NCI-H226 (cell line): Measurements from ENCODE around the gene ACE.

Experiments
- DNase-seq: peaks from one replicate; pipeline ENCODE4 v3.0.0-alpha.2; 2015

The ACE gene

DNA sequence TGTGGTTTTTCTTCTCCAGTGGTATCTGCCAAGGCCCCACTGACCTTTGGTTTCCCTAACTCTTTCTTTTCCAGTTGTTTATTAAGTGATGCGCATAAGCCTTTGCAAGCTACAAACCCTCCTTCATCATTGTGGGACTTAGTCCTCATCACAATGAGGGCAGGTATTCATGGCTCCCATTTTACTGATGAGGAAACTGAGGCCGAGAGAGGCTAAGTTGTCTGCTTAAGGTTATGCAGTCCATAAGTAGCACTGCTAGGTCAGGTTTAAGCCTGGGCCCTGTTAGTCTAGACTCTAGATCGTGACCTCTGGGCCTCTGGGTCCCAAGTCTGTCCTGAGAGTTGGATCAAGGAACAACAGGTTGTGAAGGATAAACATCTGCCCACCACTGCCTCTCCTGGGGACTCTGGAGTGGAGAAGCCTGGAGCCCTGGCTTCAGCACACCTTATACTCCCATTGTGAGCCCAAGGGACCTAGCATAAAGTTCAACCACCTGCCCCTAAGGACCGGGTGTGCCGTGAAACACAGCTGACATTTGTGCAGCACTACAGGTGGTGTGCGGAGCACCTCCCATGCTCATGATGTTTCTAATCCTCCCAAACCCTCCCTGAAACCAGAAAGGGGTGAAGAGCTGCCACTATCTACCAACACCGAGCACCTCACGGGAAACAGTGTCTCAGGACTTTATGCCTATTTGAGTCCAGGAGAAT lies 41.1 kb downstream of the ACE start:
- DNase-seq = no peak

DNA sequence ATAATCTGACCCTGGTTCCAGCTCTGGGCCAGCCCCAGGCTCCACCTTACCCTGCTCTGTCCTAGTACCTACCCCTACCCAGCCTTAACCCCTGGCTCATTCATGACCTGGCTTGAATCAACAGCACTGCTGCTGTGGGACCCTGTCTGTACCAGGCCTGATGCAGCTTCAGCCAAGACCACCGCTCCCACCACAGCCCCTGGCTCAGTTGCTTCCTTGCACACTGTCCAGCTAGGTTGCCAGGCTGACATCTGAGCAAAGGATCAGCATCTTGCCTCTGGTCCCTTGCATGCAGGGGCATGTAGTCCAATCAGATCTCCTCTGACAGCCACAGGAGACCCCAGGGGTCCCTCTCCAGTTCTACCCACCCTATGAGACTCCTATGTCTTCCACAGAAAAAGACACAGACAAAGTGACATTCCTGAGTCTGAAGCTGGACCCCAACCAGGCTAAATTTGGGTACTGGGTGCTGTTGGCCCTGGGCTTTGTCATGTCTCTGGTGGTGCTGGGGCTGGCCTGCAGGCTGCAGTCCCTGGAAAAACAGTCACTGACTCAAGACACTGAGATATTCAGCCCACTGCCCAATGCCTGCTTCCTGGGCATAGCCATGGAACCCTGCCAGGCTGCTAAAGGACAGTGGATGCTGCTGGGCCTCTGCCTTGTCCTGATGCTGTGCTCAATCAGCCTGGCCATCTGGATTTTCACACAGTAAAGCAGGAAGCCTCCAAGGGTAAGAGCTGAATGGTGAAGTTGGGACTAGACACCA lies 42.4 kb downstream of the ACE start:
- no peak for DNase-seq

DNA sequence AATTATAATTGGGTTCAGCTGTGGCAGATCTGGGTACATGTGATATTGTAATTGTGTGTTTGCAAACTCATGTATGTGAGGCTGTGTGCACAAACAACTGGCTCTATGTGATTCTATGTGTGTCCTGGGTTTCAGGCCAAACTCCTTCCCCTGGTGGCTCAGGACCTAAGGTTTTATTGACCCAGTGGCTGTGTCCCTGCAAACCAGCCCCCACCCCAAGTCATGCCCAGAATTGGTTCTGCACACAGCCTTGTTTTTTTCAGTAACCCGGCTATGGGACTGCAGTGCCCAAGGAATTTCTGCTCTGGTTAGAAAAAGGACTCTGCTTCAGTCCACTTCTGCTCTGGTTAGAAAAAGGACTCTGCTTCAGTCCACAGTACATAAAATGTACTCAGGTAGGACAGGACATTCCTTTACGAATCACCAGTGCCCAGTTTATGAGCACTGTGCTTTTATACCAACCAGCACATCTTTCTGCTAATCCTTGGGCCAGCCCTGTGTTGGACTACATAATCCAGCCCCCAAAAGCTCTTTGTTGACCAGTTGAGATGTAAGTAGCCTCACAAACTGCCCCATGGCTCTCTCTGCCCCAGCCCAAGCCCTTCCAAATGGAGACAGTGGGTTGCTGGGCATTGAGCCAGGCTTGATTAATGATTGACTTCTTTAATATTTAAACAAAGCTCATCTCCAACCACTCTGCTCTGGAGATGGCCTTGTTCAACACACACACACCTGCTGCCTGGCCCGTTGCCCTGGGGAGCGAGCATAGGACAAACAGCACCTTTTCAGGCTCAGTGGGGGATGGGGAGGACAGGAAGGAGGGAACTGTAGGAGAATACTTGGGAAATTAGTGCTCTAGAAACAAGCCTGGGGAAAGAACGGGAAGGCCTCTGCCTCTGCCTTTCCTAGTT lies 43.4 kb downstream of the ACE start:
- no peak for DNase-seq

DNA sequence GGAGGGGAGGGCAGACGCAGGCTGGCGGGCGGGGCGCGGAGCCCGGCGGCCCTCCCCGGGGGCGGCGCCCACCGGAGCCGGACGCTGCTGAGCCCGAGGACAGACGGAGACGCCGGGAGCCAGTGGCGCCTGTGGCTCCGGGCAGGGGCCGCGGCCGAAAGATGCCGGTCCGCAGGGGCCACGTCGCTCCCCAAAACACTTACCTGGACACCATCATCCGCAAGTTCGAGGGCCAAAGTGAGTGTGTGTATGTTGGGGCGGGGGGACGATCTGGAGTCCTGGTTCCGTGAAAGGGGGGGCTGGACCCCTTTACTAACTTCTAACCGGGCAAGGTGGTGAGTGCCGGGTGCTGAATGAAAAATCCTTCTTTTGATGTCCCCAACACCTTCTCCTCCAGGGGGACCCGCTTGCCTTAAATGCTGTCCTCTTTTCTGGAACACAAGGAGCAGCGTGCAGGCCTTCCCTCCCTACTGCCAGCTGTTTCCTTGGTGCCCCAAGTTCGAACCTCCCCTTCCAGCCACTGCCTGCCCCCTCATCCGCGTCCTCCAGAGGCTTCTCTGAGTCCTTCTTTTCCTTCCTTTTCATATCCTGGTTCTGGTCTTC lies 46.5 kb downstream of the ACE start, which contains the start of gene KCNH6:
Gene KCNH6 (plus strand): TSS at position 106 of the 603 bp plus-strand sequence. CDS start 56 bp downstream, at position 162.
- DNase-seq = no peak

DNA sequence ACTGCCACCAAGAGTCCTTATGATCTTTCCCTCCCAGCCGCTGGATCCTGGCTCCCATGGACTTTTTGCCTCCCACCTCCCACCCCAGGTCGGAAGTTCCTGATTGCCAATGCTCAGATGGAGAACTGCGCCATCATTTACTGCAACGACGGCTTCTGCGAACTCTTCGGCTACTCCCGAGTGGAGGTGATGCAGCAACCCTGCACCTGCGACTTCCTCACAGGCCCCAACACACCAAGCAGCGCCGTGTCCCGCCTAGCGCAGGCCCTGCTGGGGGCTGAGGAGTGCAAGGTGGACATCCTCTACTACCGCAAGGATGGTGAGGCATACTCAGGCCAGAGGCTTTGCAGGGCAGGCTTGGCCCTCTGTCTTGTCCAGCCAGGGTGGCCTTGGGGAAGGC lies 47.2 kb downstream of the ACE start:
- DNase-seq = no peak

DNA sequence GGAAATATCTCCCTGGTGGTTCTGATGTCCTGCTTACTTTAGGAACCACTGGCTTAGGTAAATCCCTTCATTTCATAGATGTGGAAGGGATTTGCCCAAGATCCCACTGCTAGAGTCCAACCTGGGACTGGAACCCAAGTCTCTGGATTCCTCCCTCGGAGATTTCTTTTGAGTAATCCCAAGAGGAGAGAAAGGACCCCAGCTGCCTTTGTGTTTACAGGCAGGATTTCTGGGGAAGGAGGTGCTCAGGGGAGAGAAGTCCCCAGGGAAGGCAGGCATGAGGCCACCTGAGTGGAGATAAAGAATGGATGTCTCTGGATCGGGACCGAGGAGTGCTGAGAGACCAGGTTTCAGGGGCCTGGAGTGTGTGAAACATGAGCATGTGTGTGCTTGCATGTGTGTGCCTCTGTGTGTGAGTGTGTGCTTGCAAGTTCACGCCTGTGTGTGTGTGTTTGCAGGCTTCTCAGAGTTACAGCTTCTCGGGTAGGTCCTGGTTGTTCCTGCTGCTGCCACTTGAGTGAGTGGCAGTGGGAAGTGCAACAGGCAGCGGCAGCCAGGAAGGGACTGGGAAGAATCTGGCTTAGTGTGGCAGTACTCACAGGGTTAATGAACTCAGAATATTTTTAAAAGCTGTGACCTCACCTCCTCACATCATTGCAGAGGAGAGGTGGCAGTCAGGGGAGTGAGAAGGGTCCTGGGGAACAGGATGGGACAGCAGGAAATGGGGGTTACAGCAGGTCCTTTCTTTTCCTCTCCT lies 48.5 kb downstream of the ACE start:
- no peak for DNase-seq

DNA sequence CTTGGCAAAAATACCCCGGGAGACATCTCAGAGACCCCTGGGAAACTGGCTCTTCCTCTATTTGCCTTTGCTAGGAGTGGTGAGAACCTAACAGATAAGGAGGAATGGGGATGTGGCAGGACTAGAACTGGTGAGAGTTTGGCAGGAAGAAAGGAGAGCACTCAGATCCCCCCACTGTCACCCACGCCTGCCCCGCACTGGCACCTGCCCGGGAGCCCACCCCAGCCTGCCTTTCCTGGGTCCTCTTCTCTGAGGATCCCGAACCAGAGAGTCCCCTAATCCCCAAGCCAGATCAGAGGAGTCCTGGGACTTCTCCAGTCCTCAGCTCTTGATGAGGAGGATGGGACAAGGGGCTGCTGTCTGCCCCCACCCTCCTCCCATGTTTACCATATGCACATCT lies 50.0 kb downstream of the ACE start:
- no peak for DNase-seq

DNA sequence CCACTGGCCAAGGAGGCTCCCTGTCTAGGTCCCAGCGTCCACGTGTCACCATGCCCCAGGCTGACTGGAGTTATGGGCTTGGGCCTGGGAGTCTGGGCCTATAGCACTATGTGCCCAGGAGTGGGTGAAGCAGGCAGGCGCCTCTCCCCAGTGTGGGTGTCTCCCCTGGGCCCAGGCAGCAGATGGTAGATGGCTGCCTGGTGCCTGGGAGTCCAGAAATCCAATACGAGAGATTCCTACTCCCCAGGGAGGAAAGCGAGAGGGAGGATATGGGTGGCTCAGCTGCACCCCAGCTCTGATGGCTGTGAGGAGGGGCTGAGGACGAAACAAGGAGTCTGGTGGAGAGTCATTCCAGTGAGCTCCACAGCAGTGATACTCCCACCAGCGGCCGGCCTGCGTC lies 51.3 kb downstream of the ACE start:
- no peak for DNase-seq

DNA sequence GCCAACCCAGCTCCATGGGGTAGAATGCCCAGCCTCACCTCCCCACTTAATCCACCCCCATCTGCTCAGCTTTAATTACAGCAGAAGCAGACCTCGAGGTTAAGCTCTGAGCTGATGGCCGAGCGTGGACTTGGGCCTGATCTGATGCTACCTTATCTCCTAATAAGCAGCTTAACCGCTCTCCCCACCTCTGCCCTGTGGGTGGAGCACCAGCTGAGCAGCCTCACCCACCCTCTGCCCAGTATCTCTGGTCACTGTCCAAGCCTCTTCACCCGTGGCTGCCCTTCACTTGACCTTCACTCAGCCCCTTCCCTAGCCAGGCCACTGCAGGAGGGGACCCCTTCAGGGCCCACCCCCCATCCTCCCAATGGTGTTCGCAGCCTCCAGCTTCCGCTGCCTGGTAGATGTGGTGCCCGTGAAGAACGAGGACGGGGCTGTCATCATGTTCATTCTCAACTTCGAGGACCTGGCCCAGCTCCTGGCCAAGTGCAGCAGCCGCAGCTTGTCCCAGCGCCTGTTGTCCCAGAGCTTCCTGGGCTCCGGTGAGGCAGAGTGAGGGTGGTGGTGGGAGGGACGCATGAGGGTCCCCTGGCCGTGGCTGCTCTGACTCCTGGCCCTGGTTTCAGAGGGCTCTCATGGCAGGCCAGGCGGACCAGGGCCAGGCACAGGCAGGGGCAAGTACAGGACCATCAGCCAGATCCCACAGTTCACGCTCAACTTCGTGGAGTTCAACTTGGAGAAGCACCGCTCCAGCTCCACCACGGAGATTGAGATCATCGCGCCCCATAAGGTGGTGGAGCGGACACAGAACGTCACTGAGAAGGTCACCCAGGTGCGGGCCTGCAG lies 53.1 kb downstream of the ACE start:
- no peak for DNase-seq

DNA sequence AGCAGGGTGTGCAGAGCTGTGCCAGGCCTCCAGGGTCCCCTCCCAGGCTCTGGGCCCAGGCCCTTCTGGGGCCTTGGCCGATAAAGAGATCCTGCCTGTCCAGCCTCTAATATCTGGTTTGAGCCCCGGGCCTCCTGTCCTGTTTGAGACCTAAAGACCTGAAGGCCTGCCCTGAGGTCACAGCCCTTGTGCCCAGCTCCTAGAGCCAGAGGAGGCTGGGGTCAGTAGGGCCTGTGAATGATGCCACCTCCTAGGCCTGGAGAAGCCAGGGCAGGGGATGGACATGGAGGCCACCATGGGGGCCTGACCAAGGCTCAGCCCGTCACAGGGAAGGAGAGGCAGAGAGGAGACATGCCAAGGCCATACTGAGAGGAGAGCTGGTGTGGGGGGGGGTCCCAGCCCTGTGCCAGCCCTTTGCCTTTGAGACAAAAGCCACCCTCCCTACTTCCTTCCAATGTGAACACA lies 53.7 kb downstream of the ACE start:
- no peak for DNase-seq

DNA sequence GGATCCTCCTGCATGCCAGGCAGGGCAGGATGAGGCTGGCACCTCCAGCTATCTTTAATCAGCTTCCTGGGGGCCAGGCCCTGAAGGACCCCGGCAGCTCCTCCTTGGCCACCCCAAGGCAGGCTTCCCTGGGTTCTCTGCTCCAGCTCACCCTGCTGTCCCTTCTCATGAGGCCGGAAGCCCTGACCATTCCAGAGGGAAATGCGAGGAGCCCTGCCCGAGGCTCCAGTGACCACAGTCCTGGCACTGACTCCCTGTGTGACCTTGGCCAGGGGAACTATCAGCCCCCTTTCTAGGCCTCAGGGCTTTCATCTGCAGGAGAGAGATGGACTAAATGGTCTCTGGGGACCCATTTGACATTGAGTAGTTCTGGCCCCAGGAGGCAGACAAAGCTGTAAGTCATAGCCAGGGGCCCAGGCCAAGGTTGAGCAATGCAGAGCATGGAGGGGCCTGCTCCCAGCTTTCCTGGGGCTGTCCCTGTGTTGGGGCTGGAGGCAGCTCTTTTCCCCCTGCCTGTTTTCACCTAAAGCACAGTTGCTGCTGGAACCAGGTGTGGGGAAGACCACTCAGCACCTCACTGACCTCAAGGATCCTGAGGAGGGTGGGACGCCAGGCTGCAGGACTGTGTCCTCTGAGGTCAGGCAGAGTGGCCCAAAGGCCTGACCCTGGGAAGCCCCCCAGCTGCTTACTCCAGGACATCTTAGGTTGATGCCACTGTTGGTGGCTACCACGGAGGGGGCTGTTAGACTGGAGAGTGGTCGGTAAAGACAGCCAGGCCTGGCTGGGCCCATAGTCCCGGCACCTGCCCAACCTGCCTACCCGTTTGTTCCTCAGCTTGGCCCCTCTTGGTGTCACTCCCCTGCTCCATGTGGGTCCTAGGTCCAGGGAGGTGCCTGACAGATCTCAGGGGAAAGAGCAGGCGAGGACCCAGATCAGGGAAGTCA lies 54.4 kb downstream of the ACE start:
- no peak for DNase-seq

DNA sequence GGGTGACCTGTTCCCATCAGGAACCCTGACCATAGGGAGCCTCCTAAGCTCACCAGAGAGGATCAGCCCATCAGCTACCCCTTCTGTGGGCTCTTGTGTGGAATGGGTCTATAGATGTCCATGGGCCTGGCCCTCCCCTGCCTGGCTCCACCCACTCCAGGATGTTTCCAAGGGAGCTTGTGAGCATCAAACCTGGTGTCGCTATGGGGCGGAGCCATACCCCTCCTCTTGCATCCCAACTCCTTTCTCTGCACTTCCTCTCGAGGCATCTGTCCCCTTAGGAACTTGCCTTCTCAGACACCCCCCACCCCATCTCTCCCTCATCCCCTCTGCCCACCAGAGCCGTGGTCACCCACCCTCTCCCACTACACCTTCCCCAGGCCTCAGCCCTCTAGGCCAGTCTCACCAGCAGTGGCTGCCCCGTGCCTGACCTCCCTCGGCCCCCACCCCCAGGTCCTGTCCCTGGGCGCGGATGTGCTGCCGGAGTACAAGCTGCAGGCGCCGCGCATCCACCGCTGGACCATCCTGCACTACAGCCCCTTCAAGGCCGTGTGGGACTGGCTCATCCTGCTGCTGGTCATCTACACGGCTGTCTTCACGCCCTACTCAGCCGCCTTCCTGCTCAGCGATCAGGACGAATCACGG lies 56.7 kb downstream of the ACE start:
- DNase-seq = no peak

DNA sequence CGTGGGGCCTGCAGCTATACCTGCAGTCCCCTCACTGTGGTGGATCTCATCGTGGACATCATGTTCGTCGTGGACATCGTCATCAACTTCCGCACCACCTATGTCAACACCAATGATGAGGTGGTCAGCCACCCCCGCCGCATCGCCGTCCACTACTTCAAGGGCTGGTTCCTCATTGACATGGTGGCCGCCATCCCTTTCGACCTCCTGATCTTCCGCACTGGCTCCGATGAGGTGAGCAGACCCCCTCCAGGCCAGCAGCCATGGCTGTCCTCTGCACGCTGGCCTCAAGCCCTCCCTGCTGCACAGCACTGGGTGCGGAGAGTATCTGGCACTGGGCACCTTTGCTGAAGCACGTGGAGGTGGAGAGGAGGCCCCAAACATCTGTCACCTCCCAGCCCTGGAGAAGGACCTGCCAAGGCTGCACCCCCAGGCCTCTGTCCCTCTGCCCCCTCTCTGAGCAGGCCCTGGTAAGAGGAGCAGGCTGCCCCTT lies 57.3 kb downstream of the ACE start:
- no peak for DNase-seq

DNA sequence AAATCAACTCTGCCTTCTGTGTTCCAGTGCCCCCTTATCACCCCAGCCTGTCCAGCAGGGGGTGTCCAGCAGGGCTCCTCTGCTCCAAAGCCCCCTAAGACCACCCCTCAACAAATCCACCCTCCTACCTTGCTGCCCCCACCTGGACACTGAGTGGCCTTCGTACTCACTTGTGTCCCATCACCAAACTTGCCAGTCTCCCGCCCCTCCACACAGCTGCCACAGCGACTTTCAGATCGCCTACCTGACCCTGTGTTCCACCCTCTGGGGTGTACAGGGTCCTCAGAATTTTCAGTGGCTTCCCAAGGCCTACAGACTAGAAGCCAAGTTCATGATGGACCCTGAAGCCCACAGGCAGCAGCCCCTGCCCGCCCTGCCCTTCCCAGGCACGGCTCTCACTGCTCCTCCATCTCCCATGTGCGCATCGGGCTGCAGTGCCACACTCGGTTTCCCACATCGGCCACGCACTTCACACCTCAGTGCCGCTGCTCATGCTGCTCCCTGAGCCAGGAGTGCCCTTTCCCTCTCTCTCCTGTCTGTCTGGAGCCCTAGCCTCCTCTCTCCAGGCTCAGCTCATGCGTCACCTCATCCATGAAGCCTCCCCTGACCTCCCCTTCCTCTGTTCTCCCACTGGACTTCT lies 58.1 kb downstream of the ACE start:
- DNase-seq = no peak

DNA sequence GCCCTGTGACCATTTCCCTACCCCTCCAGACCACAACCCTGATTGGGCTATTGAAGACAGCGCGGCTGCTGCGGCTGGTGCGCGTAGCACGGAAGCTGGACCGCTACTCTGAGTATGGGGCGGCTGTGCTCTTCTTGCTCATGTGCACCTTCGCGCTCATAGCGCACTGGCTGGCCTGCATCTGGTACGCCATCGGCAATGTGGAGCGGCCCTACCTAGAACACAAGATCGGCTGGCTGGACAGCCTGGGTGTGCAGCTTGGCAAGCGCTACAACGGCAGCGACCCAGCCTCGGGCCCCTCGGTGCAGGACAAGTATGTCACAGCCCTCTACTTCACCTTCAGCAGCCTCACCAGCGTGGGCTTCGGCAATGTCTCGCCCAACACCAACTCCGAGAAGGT lies 58.8 kb downstream of the ACE start:
- DNase-seq = no peak

DNA sequence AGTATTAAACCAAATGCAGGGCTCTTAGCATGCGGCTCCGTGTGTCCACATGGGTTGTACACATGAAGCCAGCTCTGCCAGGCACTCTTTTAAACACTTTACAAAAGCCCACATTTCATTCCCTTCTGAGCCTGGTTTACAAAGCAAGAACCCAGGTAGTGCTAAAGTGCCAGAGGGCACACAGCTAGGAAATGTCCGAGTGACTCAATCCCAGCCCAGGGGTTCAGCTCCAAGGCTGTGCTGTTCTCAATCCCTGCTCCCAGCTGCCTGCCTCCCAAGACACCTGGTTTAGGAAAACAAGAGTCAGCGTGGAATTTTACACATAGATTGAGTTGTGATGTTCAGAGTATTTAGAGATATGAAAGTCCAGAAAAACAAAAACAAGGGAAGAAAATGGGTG lies 60.1 kb downstream of the ACE start:
- no peak for DNase-seq

DNA sequence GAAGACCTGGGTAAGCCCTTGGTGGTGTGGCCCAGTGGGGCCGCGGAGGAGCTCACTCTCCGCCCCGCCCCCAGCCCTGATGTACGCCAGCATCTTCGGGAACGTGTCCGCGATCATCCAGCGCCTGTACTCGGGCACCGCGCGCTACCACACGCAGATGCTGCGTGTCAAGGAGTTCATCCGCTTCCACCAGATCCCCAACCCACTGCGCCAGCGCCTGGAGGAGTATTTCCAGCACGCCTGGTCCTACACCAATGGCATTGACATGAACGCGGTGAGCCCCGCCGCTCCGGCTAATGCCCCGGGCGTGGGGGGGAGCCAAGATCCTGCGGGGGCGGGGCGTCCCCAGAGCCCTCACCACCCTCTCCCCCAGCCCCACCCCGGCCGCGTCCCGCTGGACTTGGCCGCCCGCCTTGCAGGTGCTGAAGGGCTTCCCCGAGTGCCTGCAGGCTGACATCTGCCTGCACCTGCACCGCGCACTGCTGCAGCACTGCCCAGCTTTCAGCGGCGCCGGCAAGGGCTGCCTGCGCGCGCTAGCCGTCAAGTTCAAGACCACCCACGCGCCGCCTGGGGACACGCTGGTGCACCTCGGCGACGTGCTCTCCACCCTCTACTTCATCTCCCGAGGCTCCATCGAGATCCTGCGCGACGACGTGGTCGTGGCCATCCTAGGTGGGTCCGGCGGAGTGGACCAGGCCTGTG lies 61.3 kb downstream of the ACE start:
- DNase-seq = no peak
